T-cell (primary cell): ENCODE data around the gene ANKRD40. TPM values are rescaled to one million over a fixed set of nuclear protein-coding genes. Genes with fewer than 3 reads are reported as not detected.

Source experiments
- ATAC-seq, 4 experiments: fragments of 200-7000 bp in 3 of 4; fragments of 150-1000 bp in 1 of 4; cut with Tn5 transposase; replicated peaks in 1 of 4; 1 replicate in 3 of 4; 2 replicates in 1 of 4; pipeline ENCODE4 v1.10.0; 2021; ENCODE audit warnings: moderate library complexity in 3 of 4, mild to moderate bottlenecking in 2 of 4, moderate number of reproducible peaks in 1 of 4
- CTCF ChIA-PET, 2 donors: fragments of 300-600 bp; sonication (Branson Sonifier 250); formaldehyde crosslinking; loops; one replicate each; lab custom pipeline; 2022; ENCODE audit warnings: antibody characterized with exemption in 2 of 2; lab: Charles Lee
- POLR2A ChIA-PET, 2 donors: fragments of 300-600 bp; sonication (Branson Sonifier 250); formaldehyde crosslinking; loops; one replicate each; lab custom pipeline; 2022; ENCODE audit warnings: antibody characterized with exemption in 2 of 2; lab: Charles Lee
- DNase-seq, 35 experiments: peaks; one replicate each; pipeline versions ENCODE4 v3.0.0 to v3.0.0-alpha.2; 2013 to 2023
- H3K27ac ChIP-seq: one replicate; pipeline ENCODE4 v1.5.1; 2013; ENCODE audit warnings: low read length
- H3K27me3 ChIP-seq, 2 experiments: replicated peaks in 1 of 2; 1 replicate in 1 of 2; 2 replicates in 1 of 2; pipeline versions ENCODE4 v1.6.1 to v1.7.0; 2013; ENCODE audit warnings: low read length in 1 of 2, mixed read lengths in 1 of 2; ENCODE audit not compliant: control insufficient read depth in 2 of 2, insufficient read depth in 2 of 2; ENCODE audit errors: extremely low read depth in 1 of 2
- H3K36me3 ChIP-seq, 2 donors: 1 replicate in 1 of 2; 2 replicates in 1 of 2; pipeline versions ENCODE4 v1.6.1 to v1.7.0; 2013; ENCODE audit warnings: low read length in 1 of 2; ENCODE audit not compliant: control insufficient read depth in 2 of 2, insufficient read depth in 1 of 2; ENCODE audit errors: extremely low read depth in 1 of 2
- H3K4me1 ChIP-seq, 2 experiments: 1 replicate in 1 of 2; 2 replicates in 1 of 2; pipeline versions ENCODE4 v1.6.1 to v1.7.0; 2013; ENCODE audit warnings: low read length in 2 of 2, mixed read lengths in 1 of 2; ENCODE audit not compliant: insufficient read depth in 2 of 2, control insufficient read depth in 1 of 2; ENCODE audit errors: extremely low read depth in 1 of 2
- H3K4me3 ChIP-seq, 2 donors: 1 replicate in 1 of 2; 2 replicates in 1 of 2; pipeline versions ENCODE4 v1.5.1 to v1.7.0; 2013; ENCODE audit warnings: mild to moderate bottlenecking in 2 of 2, low read length in 1 of 2, moderate library complexity in 1 of 2; ENCODE audit not compliant: control insufficient read depth in 1 of 2; ENCODE audit errors: extremely low read depth in 1 of 2
- H3K9me3 ChIP-seq: 2 replicates; pipeline ENCODE4 v1.7.0; 2013
- H3K27ac Mint-ChIP-seq, 2 donors: one replicate each; pipeline ENCODE4 v1.8.0; 2020 to 2021; ENCODE audit warnings: mild to moderate bottlenecking in 2 of 2, mixed read lengths in 2 of 2
- H3K27me3 Mint-ChIP-seq, 2 donors: one replicate each; pipeline ENCODE4 v1.8.0; 2021 to 2022; ENCODE audit warnings: mixed read lengths in 2 of 2
- H3K36me3 Mint-ChIP-seq: one replicate; pipeline ENCODE4 v1.8.0; 2021; ENCODE audit warnings: mixed read lengths
- H3K4me1 Mint-ChIP-seq, 3 donors: one replicate each; pipeline ENCODE4 v1.8.0; 2020 to 2022; ENCODE audit warnings: mixed read lengths in 3 of 3, mild to moderate bottlenecking in 1 of 3
- H3K4me3 Mint-ChIP-seq, 3 donors: one replicate each; pipeline ENCODE4 v1.8.0; 2020 to 2022; ENCODE audit warnings: mild to moderate bottlenecking in 3 of 3, mixed read lengths in 3 of 3, moderate library complexity in 3 of 3
- H3K9me3 Mint-ChIP-seq, 3 donors: one replicate each; pipeline ENCODE4 v1.8.0; 2020 to 2022; ENCODE audit warnings: mixed read lengths in 3 of 3
- WGBS: methylation state at CpG from one replicate; pipeline ENCODE4 v1.1.5; 2013; ENCODE audit warnings: missing lambda C conversion rate; ENCODE audit not compliant: insufficient coverage; 5-methylcytosine and 5-hydroxymethylcytosine counted together
- total RNA-seq, 35 experiments: library from RNA in 6 of 35; stranded (reverse) in 6 of 35; fragments of 120-200 nt in 1 of 35; gene quantifications; one replicate each; pipeline versions ENCODE4 v1.2.1 to v1.2.4 and lab custom pipeline; 2013 to 2026

The ANKRD40 gene
- total RNA-seq, 5 donors from 2014 or later (not counting 1 experiment from before 2014, with no cell fraction given): 30.3 to 37.6 (median 34.5) TPM

- Histone ChIP-seq H3K4me1 (peaks cover 0 to 23% of the 10 kb centered on the region in 2 experiments), H3K9me3 (no peaks in the 10 kb centered on the region), H3K27ac (no peak overlapping the region), H3K27me3 (no peaks in the 10 kb centered on the region), H3K4me3 (no peak overlapping the region), H3K36me3 (peaks cover 5 to 44% of the 10 kb centered on the region in 2 donors)
- no peak for ATAC-seq
- no peak for DNase-seq
- Mint-ChIP-seq H3K4me3 (no peak overlapping the region), H3K9me3 (no peaks in the 10 kb centered on the region), H3K4me1 (peaks cover 48 to 56% (median 51%) of the 10 kb centered on the region in 3 donors), H3K36me3 (peaks cover 40% of the 10 kb centered on the region), H3K27ac (no peak overlapping the region), H3K27me3 (no peaks in the 10 kb centered on the region)
- 95% methylated on average over 2 of the region's 2 CpGs for WGBS
- CTCF ChIA-PET: no interaction called here
- POLR2A ChIA-PET: no interaction called here
Measured at GRCh38 chr17:50737118-50737698, 29.5 kb upstream of the ANKRD40 start.

- CTCF ChIA-PET: no interaction called here
Measured at GRCh38 chr17:50735287-50735686, 27.6 kb upstream of the ANKRD40 start.

GRCh38 chr17:50731575-50732460 lies 24.1 kb upstream of the ANKRD40 start:
- Histone ChIP-seq H3K27me3 (no peaks in the 10 kb centered on the region), H3K4me3 (no peak overlapping the region), H3K27ac (peak overlapping the region; percentile 16), H3K36me3 (no peaks in the 10 kb centered on the region), H3K9me3 (no peaks in the 10 kb centered on the region), H3K4me1 (peaks cover 2 to 61% of the 10 kb centered on the region in 2 experiments)
- Mint-ChIP-seq H3K9me3 (no peaks in the 10 kb centered on the region), H3K36me3 (peaks cover 7% of the 10 kb centered on the region), H3K4me1 (peaks cover 74 to 78% (median 77%) of the 10 kb centered on the region in 3 donors), H3K4me3 (peak overlapping the region in 1 of 3 donors; percentile 19), H3K27me3 (no peaks in the 10 kb centered on the region), H3K27ac (peak overlapping the region; percentile 2 to 37)
- WGBS: 85% methylated on average over 4 of the region's 7 CpGs
- ChIA-PET CTCF (interaction anchor here in 1 of 2 donors (0.6 to 0.8 kb wide), 2 partner anchors 20 to 25 kb away, joined by 3 read pairs; no protein-coding TSS in a partner anchor), POLR2A (no interaction called here)
- ATAC-seq (no peak), DNase-seq (peak in 1 of 35 experiments; percentile 33)

More at GRCh38 chr17:50735287-50735686, 27.6 kb upstream of the ANKRD40 start:
- no CpG with 5 or more reads among the region's 3 CpGs for WGBS
- no peak overlapping the region for H3K27ac ChIP-seq
- H3K27me3 Mint-ChIP-seq: no peaks in the 10 kb centered on the region
- H3K36me3 Mint-ChIP-seq: peaks cover 27% of the 10 kb centered on the region
- no peaks in the 10 kb centered on the region for H3K9me3 Mint-ChIP-seq
- POLR2A ChIA-PET: interaction anchor here in 1 of 2 donors (0.5 kb wide), 1 partner anchor 18 kb away, joined by 5 read pairs; no protein-coding TSS in a partner anchor
- H3K4me3 ChIP-seq: no peak overlapping the region
- peak overlapping the region in 1 of 2 donors; percentile 16 for H3K27ac Mint-ChIP-seq
- peaks cover 0 to 39% of the 10 kb centered on the region in 2 experiments for H3K4me1 ChIP-seq
- no peaks in the 10 kb centered on the region for H3K27me3 ChIP-seq
- no peak for DNase-seq
- H3K36me3 ChIP-seq: peaks cover 0 to 26% of the 10 kb centered on the region in 2 donors
- no peak for ATAC-seq
- peaks cover 66 to 73% (median 70%) of the 10 kb centered on the region in 3 donors for H3K4me1 Mint-ChIP-seq
- no peak overlapping the region for H3K4me3 Mint-ChIP-seq
- no peaks in the 10 kb centered on the region for H3K9me3 ChIP-seq

- Mint-ChIP-seq H3K27ac (no peak overlapping the region), H3K27me3 (no peaks in the 10 kb centered on the region), H3K36me3 (peaks cover 7% of the 10 kb centered on the region), H3K4me3 (peak overlapping the region in 1 of 3 donors; percentile 28), H3K9me3 (no peaks in the 10 kb centered on the region), H3K4me1 (peaks cover 66 to 75% (median 73%) of the 10 kb centered on the region in 3 donors)
- ChIA-PET CTCF (no interaction called here), POLR2A (no interaction called here)
- Histone ChIP-seq H3K4me1 (peaks cover 10 to 66% of the 10 kb centered on the region in 2 experiments), H3K9me3 (no peaks in the 10 kb centered on the region), H3K27ac (no peak overlapping the region), H3K27me3 (no peaks in the 10 kb centered on the region), H3K36me3 (peaks cover 0 to 2% of the 10 kb centered on the region in 2 donors), H3K4me3 (no peak overlapping the region)
- no peak for ATAC-seq
- DNase-seq: no peak
- no CpG with 5 or more reads among the region's 5 CpGs for WGBS
Measured at GRCh38 chr17:50728881-50729765, 21.4 kb upstream of the ANKRD40 start.

GRCh38 chr17:50728112-50728429 lies 20.4 kb upstream of the ANKRD40 start:
- H3K9me3 ChIP-seq: no peaks in the 10 kb centered on the region
- H3K4me1 ChIP-seq: peaks cover 11 to 73% of the 10 kb centered on the region in 2 experiments
- H3K27me3 ChIP-seq: no peaks in the 10 kb centered on the region
- H3K36me3 ChIP-seq: peaks cover 0 to 6% of the 10 kb centered on the region in 2 donors
- ChIA-PET POLR2A (interaction anchor here in 1 of 2 donors (0.7 kb wide), 1 partner anchor 10 kb away, joined by 3 read pairs; no protein-coding TSS in a partner anchor), CTCF (interaction anchor here in 1 of 2 donors (0.7 kb wide), 3 partner anchors 14 to 328 kb away, joined by 3 to 4 read pairs (median 4); no protein-coding TSS in a partner anchor)
- DNase-seq: no peak
- Mint-ChIP-seq H3K9me3 (no peaks in the 10 kb centered on the region), H3K4me1 (peaks cover 73 to 82% (median 80%) of the 10 kb centered on the region in 3 donors), H3K4me3 (peak overlapping the region in 1 of 3 donors; percentile 28), H3K27me3 (no peaks in the 10 kb centered on the region), H3K27ac (no peak overlapping the region), H3K36me3 (peaks cover 7% of the 10 kb centered on the region)
- no peak for ATAC-seq
- H3K4me3 ChIP-seq: no peak overlapping the region
- WGBS: no CpG with 5 or more reads among the region's 2 CpGs
- H3K27ac ChIP-seq: no peak overlapping the region
